GM12878 (cell line): ENCODE measurements around the gene CDSN. TPM values are rescaled to one million over a fixed set of nuclear protein-coding genes. Genes with fewer than 3 reads are reported as not detected.

Experiments
- ATAC-seq: fragments of 200-7000 bp; cut with Tn5 transposase; 3 replicates; pipeline ENCODE4 v1.9.1; 2020; ENCODE audit warnings: mild to moderate bottlenecking, moderate library complexity
- BruUV-seq: library from RNA; stranded (reverse); fragments of 400-500 nt; replicated peaks from 2 replicates; lab custom pipeline; 2021; lab: Mats Ljungman, UMichigan
- CTCF ChIA-PET: fragments of 300-600 bp; sonication (Branson Sonifier 250); formaldehyde crosslinking; extraction: SDS; loops from one replicate; lab custom pipeline; 2021; ENCODE audit warnings: inconsistent platforms; lab: Yijun Ruan, JAX
- POLR2A ChIA-PET: fragments of 350-600 bp; formaldehyde crosslinking; extraction: SDS; loops from one replicate; lab custom pipeline; 2021; ENCODE audit warnings: inconsistent platforms; lab: Charles Lee
- RAD21 ChIA-PET: fragments of 300-600 bp; sonication (Branson Sonifier 250); formaldehyde crosslinking; loops from one replicate; lab custom pipeline; 2023; ENCODE audit warnings: antibody characterized with exemption; ENCODE audit not compliant: unreplicated experiment; lab: Charles Lee
- SMC1A ChIA-PET: fragments of 300-600 bp; sonication (Branson Sonifier 250); formaldehyde crosslinking; loops from one replicate; lab custom pipeline; 2023; ENCODE audit not compliant: unreplicated experiment, uncharacterized antibody; lab: Charles Lee
- DNase-seq: peaks from one replicate; pipeline ENCODE4 v3.0.0-alpha.2; 2011; ENCODE audit warnings: low read depth, low spot score
- FAIRE-seq: peaks from 3 replicates; lab custom pipeline; 2011; peaks lifted over from hg19 to GRCh38; lab: Jason Lieb, UNC
- H2AFZ ChIP-seq: 2 replicates; pipeline ENCODE4 v1.6.0; 2011; ENCODE audit warnings: low read depth, low read length, control low read depth; ENCODE audit not compliant: control insufficient read depth
- H3K27ac ChIP-seq: 2 replicates; pipeline ENCODE4 v1.5.1; 2011; ENCODE audit warnings: control low read depth; ENCODE audit not compliant: control insufficient read depth, insufficient read depth
- H3K27me3 ChIP-seq, 2 experiments: replicated peaks in 1 of 2; 2 replicates each; pipeline versions ENCODE4 v1.6.0 to v1.6.1; 2011; ENCODE audit warnings: low read length in 1 of 2; ENCODE audit not compliant: control insufficient read depth in 2 of 2, insufficient read depth in 2 of 2
- H3K36me3 ChIP-seq, 2 experiments: 2 replicates each; pipeline ENCODE4 v1.5.1; 2011; ENCODE audit warnings: low read length in 1 of 2; ENCODE audit not compliant: control insufficient read depth in 2 of 2, insufficient read depth in 2 of 2
- H3K4me1 ChIP-seq: 2 replicates; pipeline ENCODE4 v1.6.1; 2011; ENCODE audit warnings: mild to moderate bottlenecking, low read length, moderate library complexity, mixed read lengths; ENCODE audit not compliant: control insufficient read depth, insufficient read depth
- H3K4me2 ChIP-seq: 2 replicates; pipeline ENCODE4 v1.6.0; 2011; ENCODE audit warnings: control low read depth; ENCODE audit not compliant: control insufficient read depth, insufficient read depth
- H3K4me3 ChIP-seq: fragments of 200-600 bp; sonication (generic); 2 replicates; pipeline ENCODE4 v1.5.1; 2016
- H3K79me2 ChIP-seq: 2 replicates; pipeline ENCODE4 v1.6.0; 2011; ENCODE audit warnings: low read length; ENCODE audit not compliant: control insufficient read depth, insufficient read depth
- H3K9ac ChIP-seq: 2 replicates; pipeline ENCODE4 v1.8.0; 2011; ENCODE audit warnings: low read length, control low read depth, mixed read lengths; ENCODE audit not compliant: control insufficient read depth, insufficient read depth
- H3K9me3 ChIP-seq: replicated peaks from 3 replicates; pipeline ENCODE4 v1.5.1; 2011; ENCODE audit warnings: mild to moderate bottlenecking, low read length; ENCODE audit not compliant: control insufficient read depth, insufficient read depth
- H4K20me1 ChIP-seq: 2 replicates; pipeline ENCODE4 v1.6.0; 2011; ENCODE audit not compliant: control insufficient read depth, insufficient read depth
- BCL11A ChIP-seq: IDR thresholded peaks from 2 replicates; pipeline ENCODE4 v1.6.1; 2011; ENCODE audit warnings: low read depth, low read length
- BRCA1 ChIP-seq: IDR thresholded peaks from 2 replicates; pipeline ENCODE4 v1.6.1; 2011; ENCODE audit warnings: low read depth, low read length, improper control_type of control experiment
- DPF2 ChIP-seq: fragments of 450-650 bp; IDR thresholded peaks from 2 replicates; pipeline ENCODE4 v1.6.1; 2017; ENCODE audit warnings: mild to moderate bottlenecking
- EGR1 ChIP-seq, 2 experiments: IDR thresholded peaks; 1 replicate in 1 of 2; 2 replicates in 1 of 2; pipeline ENCODE4 v1.6.1; 2011 to 2012; ENCODE audit warnings: low read depth in 2 of 2, low read length in 2 of 2, borderline replicate concordance in 1 of 2, mild to moderate bottlenecking in 1 of 2, moderate library complexity in 1 of 2
- KAT2A ChIP-seq: conservative IDR thresholded peaks from 2 replicates; pipeline ENCODE4 v1.6.1; 2011; ENCODE audit warnings: low read depth, low read length; ENCODE audit not compliant: control insufficient read depth
- NBN ChIP-seq: fragments of 450-650 bp; IDR thresholded peaks from 2 replicates; pipeline ENCODE4 v1.6.1; 2016
- NR2C2 ChIP-seq: IDR thresholded peaks from 2 replicates; pipeline ENCODE4 v1.6.1; 2011; ENCODE audit warnings: borderline replicate concordance, low read depth; ENCODE audit not compliant: control insufficient read depth, insufficient read length
- STAT3 ChIP-seq: IDR thresholded peaks from 2 replicates; pipeline ENCODE4 v1.6.1; 2011; ENCODE audit warnings: low read depth, low read length, improper control_type of control experiment
- WGBS: methylation state at CpG from one replicate; pipeline ENCODE4 v1.1.6; 2016; ENCODE audit warnings: low lambda C conversion rate; ENCODE audit not compliant: insufficient replicate concordance, insufficient coverage; ENCODE audit errors: missing lambda C conversion rate; 5-methylcytosine and 5-hydroxymethylcytosine counted together
- in situ Hi-C: fragments of 300-500 bp; cut with MboI; formaldehyde crosslinking; loops from 9 replicates; pipeline ENCODE4 v1.14.3; 2018; ENCODE audit warnings: mixed read lengths
- intact Hi-C: fragments of 100-400 bp; cut with micrococcal nuclease; formaldehyde crosslinking; loops from one replicate; pipeline ENCODE4 v1.14.2; 2022; ENCODE audit not compliant: unreplicated experiment
- polyA plus RNA-seq, 11 experiments: library from polyadenylated mRNA; depleted of rRNA in 4 of 11; unstranded in 6 of 11; stranded (reverse) in 5 of 11; fragments of >200 nt; fragmentation: Nextera tagmentation in 4 of 11; fragmentation: Illumina TruSeq in 1 of 11; extraction: Ambion mirVana in 4 of 11; extraction: Trizol in 1 of 11; gene quantifications; 1 replicate in 1 of 11; 2 replicates in 10 of 11; pipeline versions ENCODE4 v1.2.1 to v1.2.3, GENCODE V29; 2011 to 2016; ENCODE audit warnings: inconsistent platforms in 2 of 11, missing spikeins in 2 of 11, low read depth in 1 of 11
- total RNA-seq, 4 experiments: library from RNA; depleted of rRNA in 3 of 4; stranded (reverse); fragments of >200 nt in 3 of 4; fragmentation: Illumina TruSeq in 1 of 4; extraction: Trizol in 1 of 4; gene quantifications; 2 replicates each; pipeline versions ENCODE4 v1.2.1 to v1.2.3, GENCODE V29; 2013 to 2021
- TF ChIP-seq, protein P1 (sequence below): IDR thresholded peaks from 2 replicates; pipeline ENCODE4 v1.6.1; 2012; ENCODE audit warnings: improper control_type of control experiment, low read depth, low read length; ENCODE audit not compliant: insufficient replicate concordance
- TF ChIP-seq, protein P2 (sequence below): fragments of 150-350 bp; IDR thresholded peaks from 2 replicates; pipeline ENCODE4 v1.6.1; 2014; ENCODE audit warnings: mild to moderate bottlenecking, low read depth, low read length
- TF ChIP-seq, protein P3 (sequence below): IDR thresholded peaks from 2 replicates; pipeline ENCODE4 v1.6.1; 2012; ENCODE audit warnings: low read depth, low read length, improper control_type of control experiment
- TF ChIP-seq, protein P4 (sequence below): fragments of 450-650 bp; IDR thresholded peaks from 2 replicates; pipeline ENCODE4 v1.6.1; 2016; ENCODE audit warnings: mild to moderate bottlenecking

The CDSN gene
- total and polyA plus RNA-seq, 10 of the 15 experiments (the other 5 are each of a cell fraction or from before 2014, with no cell fraction given) = 0.01 TPM; not detected in 9

DNA sequence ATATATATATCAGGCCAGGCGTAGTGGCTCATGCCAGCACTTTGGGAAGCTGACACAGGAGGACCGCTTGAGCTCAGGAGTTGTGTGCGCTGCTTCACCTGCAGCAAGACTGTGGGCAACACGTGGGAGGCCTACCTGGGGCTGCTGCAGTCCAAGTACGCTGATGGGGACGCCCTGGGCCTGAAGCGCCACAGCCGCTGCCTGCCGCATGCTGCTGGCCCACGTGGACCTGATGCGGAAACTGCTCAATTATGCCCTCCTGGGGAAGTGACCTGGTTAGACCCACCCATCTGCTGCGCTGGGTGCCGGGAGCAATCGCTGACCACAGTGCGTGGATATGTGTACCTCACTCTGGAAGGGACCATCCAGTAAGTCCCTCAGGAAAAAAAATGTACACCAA is 20.4 kb upstream of the CDSN start:
- Histone ChIP-seq H4K20me1 (no peaks in the 10 kb centered on the region), H3K4me3 (no peak overlapping the region), H3K36me3 (peaks cover 0 to 4% of the 10 kb centered on the region in 2 experiments; a peak in 1 of 4 replicates), H3K9me3 (no peaks in the 10 kb centered on the region; the same call in 2 of the 3 replicates), H3K4me2 (no peak overlapping the region), H3K9ac (no peak overlapping the region), H2AFZ (no peak overlapping the region), H3K79me2 (no peaks in the 10 kb centered on the region), H3K27me3 (no peaks in the 10 kb centered on the region), H3K4me1 (peaks cover 3% of the 10 kb centered on the region), H3K27ac (no peak overlapping the region)
- ATAC-seq = no peak
- WGBS = 84% methylated on average over 15 of the region's 15 CpGs
- in situ Hi-C loops (no loop called here), intact Hi-C loops (no loop called here)
- no TSS peak for BruUV-seq
- no peak for DNase-seq
- CTCF ChIA-PET = interaction anchor here (22.9 kb wide), 1 partner anchor 53 kb away, joined by 326 read pairs; no protein-coding TSS in a partner anchor
- SMC1A ChIA-PET = no interaction called here
- RAD21 ChIA-PET = no interaction called here
- POLR2A ChIA-PET = interaction anchor here (0.7 kb wide), 1 partner anchor 21 kb away, joined by 3 read pairs; no protein-coding TSS in a partner anchor
- FAIRE-seq = no peak
- TF ChIP-seq, protein P1, sequence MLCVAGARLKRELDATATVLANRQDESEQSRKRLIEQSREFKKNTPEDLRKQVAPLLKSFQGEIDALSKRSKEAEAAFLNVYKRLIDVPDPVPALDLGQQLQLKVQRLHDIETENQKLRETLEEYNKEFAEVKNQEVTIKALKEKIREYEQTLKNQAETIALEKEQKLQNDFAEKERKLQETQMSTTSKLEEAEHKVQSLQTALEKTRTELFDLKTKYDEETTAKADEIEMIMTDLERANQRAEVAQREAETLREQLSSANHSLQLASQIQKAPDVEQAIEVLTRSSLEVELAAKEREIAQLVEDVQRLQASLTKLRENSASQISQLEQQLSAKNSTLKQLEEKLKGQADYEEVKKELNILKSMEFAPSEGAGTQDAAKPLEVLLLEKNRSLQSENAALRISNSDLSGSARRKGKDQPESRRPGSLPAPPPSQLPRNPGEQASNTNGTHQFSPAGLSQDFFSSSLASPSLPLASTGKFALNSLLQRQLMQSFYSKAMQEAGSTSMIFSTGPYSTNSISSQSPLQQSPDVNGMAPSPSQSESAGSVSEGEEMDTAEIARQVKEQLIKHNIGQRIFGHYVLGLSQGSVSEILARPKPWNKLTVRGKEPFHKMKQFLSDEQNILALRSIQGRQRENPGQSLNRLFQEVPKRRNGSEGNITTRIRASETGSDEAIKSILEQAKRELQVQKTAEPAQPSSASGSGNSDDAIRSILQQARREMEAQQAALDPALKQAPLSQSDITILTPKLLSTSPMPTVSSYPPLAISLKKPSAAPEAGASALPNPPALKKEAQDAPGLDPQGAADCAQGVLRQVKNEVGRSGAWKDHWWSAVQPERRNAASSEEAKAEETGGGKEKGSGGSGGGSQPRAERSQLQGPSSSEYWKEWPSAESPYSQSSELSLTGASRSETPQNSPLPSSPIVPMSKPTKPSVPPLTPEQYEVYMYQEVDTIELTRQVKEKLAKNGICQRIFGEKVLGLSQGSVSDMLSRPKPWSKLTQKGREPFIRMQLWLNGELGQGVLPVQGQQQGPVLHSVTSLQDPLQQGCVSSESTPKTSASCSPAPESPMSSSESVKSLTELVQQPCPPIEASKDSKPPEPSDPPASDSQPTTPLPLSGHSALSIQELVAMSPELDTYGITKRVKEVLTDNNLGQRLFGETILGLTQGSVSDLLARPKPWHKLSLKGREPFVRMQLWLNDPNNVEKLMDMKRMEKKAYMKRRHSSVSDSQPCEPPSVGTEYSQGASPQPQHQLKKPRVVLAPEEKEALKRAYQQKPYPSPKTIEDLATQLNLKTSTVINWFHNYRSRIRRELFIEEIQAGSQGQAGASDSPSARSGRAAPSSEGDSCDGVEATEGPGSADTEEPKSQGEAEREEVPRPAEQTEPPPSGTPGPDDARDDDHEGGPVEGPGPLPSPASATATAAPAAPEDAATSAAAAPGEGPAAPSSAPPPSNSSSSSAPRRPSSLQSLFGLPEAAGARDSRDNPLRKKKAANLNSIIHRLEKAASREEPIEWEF = no peak
- TF ChIP-seq BCL11A = no peak
- no peak for TF ChIP-seq NBN
- TF ChIP-seq, protein P2, sequence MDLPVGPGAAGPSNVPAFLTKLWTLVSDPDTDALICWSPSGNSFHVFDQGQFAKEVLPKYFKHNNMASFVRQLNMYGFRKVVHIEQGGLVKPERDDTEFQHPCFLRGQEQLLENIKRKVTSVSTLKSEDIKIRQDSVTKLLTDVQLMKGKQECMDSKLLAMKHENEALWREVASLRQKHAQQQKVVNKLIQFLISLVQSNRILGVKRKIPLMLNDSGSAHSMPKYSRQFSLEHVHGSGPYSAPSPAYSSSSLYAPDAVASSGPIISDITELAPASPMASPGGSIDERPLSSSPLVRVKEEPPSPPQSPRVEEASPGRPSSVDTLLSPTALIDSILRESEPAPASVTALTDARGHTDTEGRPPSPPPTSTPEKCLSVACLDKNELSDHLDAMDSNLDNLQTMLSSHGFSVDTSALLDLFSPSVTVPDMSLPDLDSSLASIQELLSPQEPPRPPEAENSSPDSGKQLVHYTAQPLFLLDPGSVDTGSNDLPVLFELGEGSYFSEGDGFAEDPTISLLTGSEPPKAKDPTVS = no peak
- TF ChIP-seq, protein P3, sequence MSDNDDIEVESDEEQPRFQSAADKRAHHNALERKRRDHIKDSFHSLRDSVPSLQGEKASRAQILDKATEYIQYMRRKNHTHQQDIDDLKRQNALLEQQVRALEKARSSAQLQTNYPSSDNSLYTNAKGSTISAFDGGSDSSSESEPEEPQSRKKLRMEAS = no peak
- TF ChIP-seq KAT2A = no peak
- TF ChIP-seq NR2C2 = no peak
- TF ChIP-seq STAT3 = no peak
- TF ChIP-seq EGR1 (IDR thresholded peaks at IDR 0.05; ENCODE audit: borderline replicate concordance in 1 of 2, low read depth in 2 of 2, low read length in 2 of 2) = no peak
- TF ChIP-seq DPF2 = no peak
- TF ChIP-seq, protein P4, sequence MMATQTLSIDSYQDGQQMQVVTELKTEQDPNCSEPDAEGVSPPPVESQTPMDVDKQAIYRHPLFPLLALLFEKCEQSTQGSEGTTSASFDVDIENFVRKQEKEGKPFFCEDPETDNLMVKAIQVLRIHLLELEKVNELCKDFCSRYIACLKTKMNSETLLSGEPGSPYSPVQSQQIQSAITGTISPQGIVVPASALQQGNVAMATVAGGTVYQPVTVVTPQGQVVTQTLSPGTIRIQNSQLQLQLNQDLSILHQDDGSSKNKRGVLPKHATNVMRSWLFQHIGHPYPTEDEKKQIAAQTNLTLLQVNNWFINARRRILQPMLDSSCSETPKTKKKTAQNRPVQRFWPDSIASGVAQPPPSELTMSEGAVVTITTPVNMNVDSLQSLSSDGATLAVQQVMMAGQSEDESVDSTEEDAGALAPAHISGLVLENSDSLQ = no peak
- no peak for TF ChIP-seq BRCA1
